Activated T-helper 1 cell treated with anti-CD3 and anti-CD28 coated beads, Interleukin-12 subunit alpha, Interleukin-12 subunit beta, Interleukin-2, Interleukin-4 antibody, amounts not matched to agents 30 ng/mL and 10 ng/mL and 1 ng/mL, durations not matched to agents 14 hours and 24 hours and 36 hours (primary cell): ENCODE measurements around the gene TLCD3B. TPM values are rescaled to one million over a fixed set of nuclear protein-coding genes. Genes with fewer than 3 reads are reported as not detected.

Source experiments
- DNase-seq: peaks from one replicate; pipeline ENCODE4 v3.0.0; 2021; ENCODE audit warnings: low spot score
- H3K27ac Mint-ChIP-seq: one replicate; pipeline ENCODE4 v1.8.0; 2021; ENCODE audit warnings: mild to moderate bottlenecking, mixed read lengths
- H3K27me3 Mint-ChIP-seq: one replicate; pipeline ENCODE4 v1.8.0; 2022; ENCODE audit warnings: mild to moderate bottlenecking, moderate library complexity, mixed read lengths; ENCODE audit not compliant: insufficient read depth
- H3K36me3 Mint-ChIP-seq: one replicate; pipeline ENCODE4 v1.8.0; 2021; ENCODE audit warnings: low read depth, mixed read lengths
- H3K4me1 Mint-ChIP-seq: one replicate; pipeline ENCODE4 v1.8.0; 2021; ENCODE audit warnings: low read depth, mixed read lengths
- H3K4me3 Mint-ChIP-seq: one replicate; pipeline ENCODE4 v1.8.0; 2021; ENCODE audit warnings: mild to moderate bottlenecking, moderate library complexity, mixed read lengths
- H3K9me3 Mint-ChIP-seq: one replicate; pipeline ENCODE4 v1.8.0; 2021; ENCODE audit warnings: mixed read lengths
- intact Hi-C: fragments of 100-400 bp; cut with micrococcal nuclease; formaldehyde crosslinking; loops from one replicate; pipeline ENCODE4 v1.15.1; 2024
- total RNA-seq: library from RNA; stranded (reverse); gene quantifications from 2 replicates; pipeline ENCODE4 v1.2.3, GENCODE V29; 2022

The TLCD3B gene
- total RNA-seq, 1 donor from 2014 or later = 1.9 TPM

DNA sequence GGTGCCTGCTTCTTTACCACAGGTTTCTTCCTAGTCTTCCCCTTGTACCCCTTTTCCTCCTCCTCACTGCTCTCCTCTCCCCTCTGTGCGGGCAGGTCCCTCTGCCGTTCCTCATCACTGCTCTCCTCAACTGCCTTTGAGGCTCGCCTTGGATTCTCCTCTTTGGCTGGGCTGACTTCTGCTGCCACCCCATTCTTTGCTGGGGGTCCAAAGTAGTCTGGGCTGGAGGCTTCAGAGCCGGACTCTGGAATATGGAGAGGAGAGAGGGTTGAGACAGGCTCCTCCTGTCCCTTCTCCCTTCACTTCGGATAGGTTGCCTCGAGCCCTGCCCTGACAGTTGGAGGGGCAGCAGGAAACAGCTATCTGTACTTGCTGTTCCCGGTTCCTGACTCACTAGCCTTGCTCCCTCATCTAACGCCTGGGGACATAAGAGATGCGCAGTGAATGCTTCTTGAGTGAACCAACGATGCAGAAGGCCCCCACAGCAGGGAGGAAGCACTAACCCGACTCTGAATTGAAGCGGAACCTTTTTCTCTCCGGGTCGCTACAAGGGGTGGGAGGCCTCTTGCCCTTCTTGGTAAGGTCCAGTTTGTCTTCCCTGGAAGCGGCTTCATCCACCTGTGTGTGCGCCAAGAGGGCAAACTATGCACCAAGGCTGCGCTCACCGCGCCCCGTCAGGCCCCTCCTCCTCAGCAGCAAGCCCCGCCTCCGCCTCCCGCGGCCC is 36.3 kb downstream of the TLCD3B start:
- H3K27ac Mint-ChIP-seq = peak overlapping the region; percentile 96
- H3K4me3 Mint-ChIP-seq = peak overlapping the region; percentile 98
- H3K9me3 Mint-ChIP-seq = no peaks in the 10 kb centered on the region
- H3K4me1 Mint-ChIP-seq = peaks cover 38% of the 10 kb centered on the region
- intact Hi-C loops = loop anchor here (10.0 kb wide), 1 partner anchor 380 kb away; the partner anchor contains the start of genes MYL11 and TBC1D10B
- H3K27me3 Mint-ChIP-seq = no peaks in the 10 kb centered on the region
- peaks cover 52% of the 10 kb centered on the region for H3K36me3 Mint-ChIP-seq
- DNase-seq = peak; percentile 70

DNA sequence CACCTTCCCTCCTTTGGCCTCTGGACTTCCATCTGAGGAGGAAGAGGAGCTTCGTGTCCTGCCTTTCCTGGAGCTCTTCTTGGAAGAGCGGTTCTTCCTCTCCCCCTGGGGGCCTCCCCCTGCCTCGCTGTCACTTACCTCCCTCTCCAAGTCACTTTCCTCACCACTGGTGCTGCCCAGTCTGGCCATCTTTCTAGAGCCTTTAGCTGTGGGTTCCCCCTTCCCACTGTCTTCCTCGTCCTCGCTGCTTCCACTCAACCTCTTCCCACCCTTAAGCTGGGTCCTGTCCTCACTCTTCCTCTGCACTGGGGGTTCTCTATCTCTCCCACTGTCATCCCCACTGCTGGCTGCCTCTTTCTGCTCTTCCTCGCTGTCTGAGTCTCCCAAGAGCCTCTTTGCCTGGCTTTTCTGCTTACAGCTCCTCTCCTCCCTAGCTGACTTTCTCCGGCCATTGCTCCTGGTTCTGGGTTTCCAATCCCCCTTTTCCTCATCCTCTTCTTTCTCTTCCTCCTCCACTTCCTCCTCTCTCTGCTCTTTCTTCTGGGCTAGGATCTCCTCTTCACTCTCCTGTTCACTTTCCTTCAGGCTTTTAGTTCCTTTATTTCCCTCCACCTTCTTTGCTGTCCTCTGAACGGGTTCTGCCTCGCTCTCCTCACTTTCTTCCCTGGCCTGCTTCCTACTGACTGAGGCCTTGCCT is 37.0 kb downstream of the TLCD3B start:
- no peaks in the 10 kb centered on the region for H3K9me3 Mint-ChIP-seq
- peaks cover 31% of the 10 kb centered on the region for H3K4me1 Mint-ChIP-seq
- H3K27me3 Mint-ChIP-seq = no peaks in the 10 kb centered on the region
- peaks cover 53% of the 10 kb centered on the region for H3K36me3 Mint-ChIP-seq
- H3K4me3 Mint-ChIP-seq = peak overlapping the region; percentile 98
- no peak for DNase-seq
- intact Hi-C loops = loop anchor here (10.0 kb wide), 1 partner anchor 381 kb away; the partner anchor contains the start of genes MYL11 and TBC1D10B
- peak overlapping the region; percentile 96 for H3K27ac Mint-ChIP-seq

DNA sequence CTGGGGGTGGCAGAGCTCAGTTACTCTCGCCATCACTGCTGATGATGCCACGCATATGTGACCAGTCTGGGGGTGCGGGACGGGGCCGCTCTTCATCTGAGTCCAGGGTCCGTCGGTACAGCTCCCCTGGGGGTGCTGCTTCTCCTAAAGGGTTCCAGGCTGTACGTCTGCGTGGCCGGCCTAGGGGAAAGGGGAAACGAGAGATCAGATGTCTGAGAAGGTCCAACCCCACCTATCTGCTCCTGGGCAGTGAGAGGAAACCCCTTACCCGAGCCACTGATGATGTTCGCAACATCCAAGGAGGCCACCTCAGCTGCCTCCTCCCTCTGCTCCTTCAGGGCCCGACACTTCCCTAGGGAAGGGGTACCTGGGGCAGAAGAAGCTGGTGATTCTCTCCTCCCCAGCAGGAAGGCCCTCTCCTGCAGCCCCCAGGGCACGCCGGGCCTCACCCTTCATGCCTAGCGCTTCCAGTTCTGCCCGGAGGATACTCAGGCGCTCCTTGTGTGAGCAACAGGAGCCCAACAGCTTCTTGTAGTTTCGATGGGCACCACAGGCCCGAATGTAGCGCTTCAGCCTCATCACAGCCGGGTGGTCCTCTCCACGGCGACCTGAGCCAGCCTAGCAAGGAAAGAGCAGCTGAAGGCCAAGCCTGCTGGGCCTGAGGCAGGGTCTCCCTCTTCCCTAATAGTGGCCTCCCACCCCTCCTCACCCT is 37.7 kb downstream of the TLCD3B start:
- no peak overlapping the region for H3K27ac Mint-ChIP-seq
- peaks cover 54% of the 10 kb centered on the region for H3K36me3 Mint-ChIP-seq
- DNase-seq = no peak
- H3K27me3 Mint-ChIP-seq = no peaks in the 10 kb centered on the region
- no peaks in the 10 kb centered on the region for H3K9me3 Mint-ChIP-seq
- intact Hi-C loops = loop anchor here (10.0 kb wide), 1 partner anchor 381 kb away; the partner anchor contains the start of genes MYL11 and TBC1D10B
- H3K4me3 Mint-ChIP-seq = peak overlapping the region; percentile 98
- peaks cover 26% of the 10 kb centered on the region for H3K4me1 Mint-ChIP-seq

DNA sequence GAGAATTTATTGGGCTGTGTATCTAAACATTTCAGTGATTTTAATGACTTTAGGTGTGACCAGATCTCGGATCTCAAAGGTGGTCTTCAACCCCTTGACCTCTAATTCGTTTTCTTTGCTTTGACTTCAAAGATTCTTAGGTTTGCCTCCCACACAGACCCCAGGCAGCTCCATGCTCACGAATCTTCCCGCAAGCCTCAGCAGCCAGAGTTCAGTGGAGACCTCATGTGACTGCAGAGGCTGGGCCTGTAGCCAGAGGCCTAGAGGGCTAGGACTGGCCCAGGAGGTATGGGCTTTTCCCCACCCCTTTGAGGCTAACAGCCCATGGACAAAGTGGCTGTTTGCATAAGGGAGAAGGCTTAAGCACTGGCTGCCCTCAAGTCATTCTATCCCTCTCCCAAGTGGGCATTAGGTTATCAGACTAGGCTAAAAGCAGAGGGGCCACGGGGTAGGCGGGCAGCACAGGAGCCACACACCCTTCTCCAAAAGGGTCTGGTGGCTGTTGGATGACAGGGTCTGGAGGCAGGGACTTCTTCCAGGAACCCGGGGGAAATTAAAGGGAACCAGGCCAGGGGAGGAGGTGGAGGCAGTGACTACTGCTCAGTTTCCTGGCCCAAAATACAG is 38.6 kb downstream of the TLCD3B start:
- H3K27me3 Mint-ChIP-seq = no peaks in the 10 kb centered on the region

DNA sequence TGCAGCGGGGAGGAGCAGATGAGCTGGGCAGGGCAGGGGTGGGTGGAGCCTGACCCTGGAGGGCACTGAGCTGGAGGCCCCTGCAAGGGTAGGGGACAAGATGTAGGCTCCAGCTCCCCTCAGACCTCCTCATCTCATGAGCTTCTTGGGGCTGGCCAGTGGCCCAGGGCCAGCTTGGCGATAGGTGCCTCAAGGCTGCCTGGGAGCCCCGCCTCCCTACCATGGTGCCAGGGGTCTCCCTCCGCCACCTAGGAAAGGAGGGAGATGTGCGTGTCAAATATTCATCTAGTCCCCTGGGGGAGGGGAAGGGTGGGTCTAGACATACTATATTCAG is 39.5 kb downstream of the TLCD3B start:
- intact Hi-C loops = loop anchor here (10.0 kb wide), 1 partner anchor 383 kb away; the partner anchor contains the start of genes MYL11 and TBC1D10B
- no peak for DNase-seq
- peaks cover 48% of the 10 kb centered on the region for H3K36me3 Mint-ChIP-seq
- H3K4me1 Mint-ChIP-seq = peaks cover 15% of the 10 kb centered on the region
- no peak overlapping the region for H3K4me3 Mint-ChIP-seq
- no peaks in the 10 kb centered on the region for H3K9me3 Mint-ChIP-seq
- H3K27ac Mint-ChIP-seq = no peak overlapping the region
- no peaks in the 10 kb centered on the region for H3K27me3 Mint-ChIP-seq

More for the DNA sequence above, 38.6 kb downstream of the TLCD3B start:
- DNase-seq = no peak
- Mint-ChIP-seq H3K36me3 (peaks cover 51% of the 10 kb centered on the region), H3K4me3 (no peak overlapping the region), H3K4me1 (peaks cover 21% of the 10 kb centered on the region), H3K27ac (no peak overlapping the region), H3K9me3 (no peaks in the 10 kb centered on the region)
- intact Hi-C loops = loop anchor here (10.0 kb wide), 1 partner anchor 382 kb away; the partner anchor contains the start of genes MYL11 and TBC1D10B

DNA sequence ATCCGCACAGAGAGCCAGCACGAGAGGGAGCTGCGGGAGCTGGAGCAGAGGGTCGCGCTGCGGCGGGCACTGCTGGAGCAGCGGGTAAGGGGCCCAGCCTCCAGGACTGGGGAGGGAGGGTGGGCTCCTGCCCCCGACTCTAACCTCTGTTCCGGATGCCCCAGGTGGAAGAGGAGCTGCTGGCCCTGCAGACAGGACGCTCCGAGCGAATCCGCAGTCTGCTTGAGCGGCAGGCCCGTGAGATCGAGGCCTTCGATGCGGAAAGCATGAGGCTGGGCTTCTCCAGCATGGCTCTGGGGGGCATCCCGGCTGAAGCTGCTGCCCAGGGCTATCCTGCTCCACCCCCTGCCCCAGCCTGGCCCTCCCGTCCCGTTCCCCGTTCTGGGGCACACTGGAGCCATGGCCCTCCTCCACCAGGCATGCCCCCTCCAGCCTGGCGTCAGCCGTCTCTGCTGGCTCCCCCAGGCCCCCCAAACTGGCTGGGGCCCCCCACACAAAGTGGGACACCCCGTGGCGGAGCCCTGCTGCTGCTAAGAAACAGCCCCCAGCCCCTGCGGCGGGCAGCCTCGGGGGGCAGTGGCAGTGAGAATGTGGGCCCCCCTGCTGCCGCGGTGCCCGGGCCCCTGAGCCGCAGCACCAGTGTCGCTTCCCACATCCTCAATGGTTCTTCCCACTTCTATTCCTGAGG is 40.0 kb downstream of the TLCD3B start:
- H3K9me3 Mint-ChIP-seq = no peaks in the 10 kb centered on the region
- H3K27ac Mint-ChIP-seq = no peak overlapping the region
- DNase-seq = no peak
- H3K4me1 Mint-ChIP-seq = peaks cover 13% of the 10 kb centered on the region
- H3K27me3 Mint-ChIP-seq = no peaks in the 10 kb centered on the region
- H3K36me3 Mint-ChIP-seq = peaks cover 46% of the 10 kb centered on the region
- intact Hi-C loops = loop anchor here (10.0 kb wide), 1 partner anchor 384 kb away; the partner anchor contains the start of genes MYL11 and TBC1D10B
- H3K4me3 Mint-ChIP-seq = no peak overlapping the region

DNA sequence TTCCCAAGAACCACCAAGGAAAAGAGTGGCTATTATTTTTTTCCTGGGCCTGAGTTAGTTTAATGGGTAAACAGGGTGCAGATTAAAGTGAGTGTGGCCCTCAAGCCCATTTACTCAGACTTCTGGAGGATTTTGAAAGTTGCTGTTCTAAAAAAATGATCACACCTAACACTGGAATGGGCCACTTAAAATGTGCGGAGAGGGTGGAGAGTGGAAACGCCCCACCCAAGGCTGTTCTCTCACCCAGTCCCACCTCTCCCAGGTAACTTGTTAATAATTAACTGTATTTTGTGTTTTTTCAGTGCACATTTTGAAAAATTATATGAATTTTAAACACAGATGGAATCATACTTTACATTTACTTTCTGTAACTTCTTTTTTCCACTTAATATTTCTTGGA is 41.0 kb downstream of the TLCD3B start:
- Mint-ChIP-seq H3K4me3 (no peak overlapping the region), H3K4me1 (peaks cover 13% of the 10 kb centered on the region), H3K36me3 (peaks cover 50% of the 10 kb centered on the region), H3K9me3 (no peaks in the 10 kb centered on the region), H3K27me3 (no peaks in the 10 kb centered on the region), H3K27ac (no peak overlapping the region)
- intact Hi-C loops = loop anchor here (10.0 kb wide), 1 partner anchor 385 kb away; the partner anchor contains the start of genes MYL11 and TBC1D10B
- no peak for DNase-seq

DNA sequence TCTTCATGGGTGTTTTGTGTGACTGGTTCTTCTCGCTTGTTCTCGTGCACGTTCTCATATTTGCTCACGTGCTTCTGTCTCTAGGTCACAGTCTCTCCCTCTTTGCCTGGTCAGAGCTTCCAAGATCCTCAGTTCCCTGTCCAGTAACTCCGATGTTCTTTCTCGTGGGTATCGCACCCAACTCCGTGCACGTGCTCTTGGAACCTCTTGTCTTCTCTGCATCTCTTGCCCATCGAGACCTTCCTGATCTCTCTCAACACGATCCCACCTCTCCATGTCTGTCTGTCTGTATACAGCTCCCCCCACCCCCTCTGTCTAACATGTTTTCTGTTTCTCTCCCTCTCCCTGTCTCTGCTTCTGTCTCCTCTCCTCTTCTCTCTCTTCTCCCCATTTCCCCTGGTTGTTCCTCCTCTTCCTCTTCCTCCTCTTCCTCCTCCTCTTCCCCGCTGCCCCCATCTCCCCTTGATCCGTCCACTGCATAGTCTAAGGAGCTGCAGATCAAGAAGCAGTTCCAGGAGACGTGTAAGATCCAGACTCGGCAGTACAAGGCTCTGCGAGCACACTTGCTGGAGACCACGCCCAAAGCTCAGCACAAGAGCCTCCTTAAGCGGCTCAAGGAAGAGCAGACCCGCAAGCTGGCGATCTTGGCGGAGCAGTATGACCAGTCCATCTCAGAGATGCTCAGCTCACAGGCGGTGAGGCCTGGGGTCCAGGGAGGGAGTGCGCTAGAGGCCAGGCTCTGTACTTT is 41.8 kb downstream of the TLCD3B start:
- no peaks in the 10 kb centered on the region for H3K9me3 Mint-ChIP-seq
- H3K27me3 Mint-ChIP-seq = no peaks in the 10 kb centered on the region
- H3K4me1 Mint-ChIP-seq = peaks cover 6% of the 10 kb centered on the region
- H3K27ac Mint-ChIP-seq = no peak overlapping the region
- no peak for DNase-seq
- no peak overlapping the region for H3K4me3 Mint-ChIP-seq
- intact Hi-C loops = no loop called here
- H3K36me3 Mint-ChIP-seq = peaks cover 50% of the 10 kb centered on the region

DNA sequence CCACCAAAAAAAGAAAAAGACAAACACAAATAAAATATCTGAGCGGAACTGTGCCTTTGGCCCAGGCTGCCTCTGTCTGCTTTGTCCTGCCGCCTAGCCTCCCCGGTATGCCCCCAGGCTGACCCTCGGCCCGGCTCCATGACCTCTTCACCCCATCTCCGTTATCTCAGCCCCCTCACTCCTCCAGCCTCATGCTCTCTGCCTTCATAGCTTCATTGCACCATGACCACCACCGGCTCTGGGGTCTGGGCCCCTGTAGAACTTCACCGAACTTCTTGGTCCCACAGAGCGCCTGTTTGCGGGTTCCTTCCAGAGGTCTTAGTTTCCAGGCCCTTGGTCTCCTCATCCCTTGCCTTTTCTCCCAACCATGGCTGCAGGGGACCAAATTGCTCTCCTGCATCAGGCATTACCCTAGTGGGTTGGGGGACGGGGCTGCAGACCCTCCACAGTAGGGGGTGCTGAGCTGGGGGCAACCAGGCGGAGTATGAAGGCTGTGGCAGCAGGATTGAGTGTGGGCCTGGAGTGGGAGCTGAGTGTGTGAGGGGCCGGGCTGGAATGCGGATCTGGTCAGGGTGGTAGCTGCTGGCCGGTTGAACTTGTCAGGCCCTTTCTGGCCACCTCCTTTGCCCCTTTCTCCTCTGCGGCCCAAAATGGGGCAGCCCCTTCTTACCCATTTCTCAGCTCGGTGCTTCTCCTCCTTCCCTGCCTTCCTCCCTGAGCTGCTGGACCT is 42.6 kb downstream of the TLCD3B start:
- H3K27ac Mint-ChIP-seq = no peak overlapping the region
- H3K36me3 Mint-ChIP-seq = peaks cover 52% of the 10 kb centered on the region

DNA sequence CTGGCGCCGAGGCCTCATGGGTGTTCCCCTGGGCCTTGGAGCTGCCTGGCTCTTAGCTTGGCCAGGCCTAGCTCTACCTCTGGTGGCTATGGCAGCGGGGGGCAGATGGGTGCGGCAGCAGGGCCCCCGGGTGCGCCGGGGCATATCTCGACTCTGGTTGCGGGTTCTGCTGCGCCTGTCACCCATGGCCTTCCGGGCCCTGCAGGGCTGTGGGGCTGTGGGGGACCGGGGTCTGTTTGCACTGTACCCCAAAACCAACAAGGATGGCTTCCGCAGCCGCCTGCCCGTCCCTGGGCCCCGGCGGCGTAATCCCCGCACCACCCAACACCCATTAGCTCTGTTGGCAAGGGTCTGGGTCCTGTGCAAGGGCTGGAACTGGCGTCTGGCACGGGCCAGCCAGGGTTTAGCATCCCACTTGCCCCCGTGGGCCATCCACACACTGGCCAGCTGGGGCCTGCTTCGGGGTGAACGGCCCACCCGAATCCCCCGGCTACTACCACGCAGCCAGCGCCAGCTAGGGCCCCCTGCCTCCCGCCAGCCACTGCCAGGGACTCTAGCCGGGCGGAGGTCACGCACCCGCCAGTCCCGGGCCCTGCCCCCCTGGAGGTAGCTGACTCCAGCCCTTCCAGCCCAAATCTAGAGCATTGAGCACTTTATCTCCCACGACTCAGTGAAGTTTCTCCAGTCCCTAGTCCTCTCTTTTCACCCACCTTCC is 43.5 kb downstream of the TLCD3B start:
- no peak for DNase-seq

More for the DNA sequence above, 42.6 kb downstream of the TLCD3B start:
- no peak overlapping the region for H3K4me3 Mint-ChIP-seq
- H3K4me1 Mint-ChIP-seq = no peaks in the 10 kb centered on the region
- DNase-seq = no peak
- intact Hi-C loops = no loop called here
- H3K9me3 Mint-ChIP-seq = no peaks in the 10 kb centered on the region
- no peaks in the 10 kb centered on the region for H3K27me3 Mint-ChIP-seq

More for the DNA sequence above, 43.5 kb downstream of the TLCD3B start:
- Mint-ChIP-seq H3K9me3 (no peaks in the 10 kb centered on the region), H3K27me3 (no peaks in the 10 kb centered on the region), H3K27ac (no peak overlapping the region), H3K36me3 (peaks cover 57% of the 10 kb centered on the region), H3K4me1 (no peaks in the 10 kb centered on the region), H3K4me3 (no peak overlapping the region)
- intact Hi-C loops = no loop called here
